Endothelial cell of umbilical vein (primary cell): ENCODE measurements around the gene ATP5MG. TPM values are rescaled to one million over a fixed set of nuclear protein-coding genes. Genes with fewer than 3 reads are reported as not detected.
A peak's percentile ranks its signal among the peaks of the same experiment; 100 is the strongest.

Experiments
- BruUV-seq: library from RNA; stranded (reverse); fragments of 400-500 nt; replicated peaks from 2 replicates; lab custom pipeline; 2021; lab: Mats Ljungman, UMichigan
- CTCF ChIA-PET: fragments of 300-600, 350-600 bp; sonication (Branson Sonifier 250); formaldehyde crosslinking; loops from one replicate; lab custom pipeline; 2021; ENCODE audit warnings: antibody characterized with exemption, inconsistent platforms; lab: Charles Lee
- POLR2A ChIA-PET: fragments of 300-600, 350-600 bp; sonication (Branson Sonifier 250); formaldehyde crosslinking; loops from one replicate; lab custom pipeline; 2021; ENCODE audit warnings: antibody characterized with exemption, inconsistent platforms; lab: Charles Lee
- DNase-seq: peaks from one replicate; pipeline ENCODE4 v3.0.0-alpha.2; 2011; ENCODE audit warnings: low read depth, low spot score
- FAIRE-seq: peaks from 2 replicates; lab custom pipeline; 2011; peaks lifted over from hg19 to GRCh38; lab: Jason Lieb, UNC
- H2AFZ ChIP-seq: 2 replicates; pipeline ENCODE4 v1.6.0; 2012; ENCODE audit warnings: low read depth, low read length, control low read depth, inconsistent platforms
- H3K27ac ChIP-seq: 2 replicates; pipeline ENCODE4 v1.5.1; 2011; ENCODE audit warnings: low read depth, mild to moderate bottlenecking, control low read depth, low read length, moderate library complexity; ENCODE audit not compliant: insufficient read depth
- H3K27me3 ChIP-seq, 2 experiments: 2 replicates each; pipeline versions ENCODE4 v1.6.0 to v1.6.1; 2011; ENCODE audit warnings: low read length in 2 of 2, mixed read lengths in 1 of 2; ENCODE audit not compliant: control insufficient read depth in 2 of 2, insufficient read depth in 2 of 2
- H3K36me3 ChIP-seq, 2 experiments: 2 replicates in 1 of 2; 3 replicates in 1 of 2; pipeline ENCODE4 v1.5.1; 2011; ENCODE audit warnings: low read length in 2 of 2, mild to moderate bottlenecking in 1 of 2, moderate library complexity in 1 of 2; ENCODE audit not compliant: control insufficient read depth in 2 of 2, insufficient read depth in 2 of 2; ENCODE audit errors: extremely low read depth in 1 of 2
- H3K4me1 ChIP-seq: 3 replicates; pipeline ENCODE4 v1.5.1; 2011; ENCODE audit warnings: mild to moderate bottlenecking, low read length; ENCODE audit not compliant: control insufficient read depth, insufficient read depth; ENCODE audit errors: extremely low read depth
- H3K4me2 ChIP-seq: 2 replicates; pipeline ENCODE4 v1.6.1; 2011; ENCODE audit warnings: low read length, control low read depth, mixed read lengths; ENCODE audit not compliant: insufficient read depth
- H3K4me3 ChIP-seq, 3 experiments: fragments of 200-600 bp in 1 of 3; sonication (generic), shearing (Covaris generic) in 1 of 3; replicated peaks in 1 of 3; 2 replicates each; pipeline ENCODE4 v1.5.1; 2011 to 2016; ENCODE audit warnings: control low read depth in 3 of 3, low read length in 3 of 3, mild to moderate bottlenecking in 2 of 3, inconsistent platforms in 1 of 3, low read depth in 1 of 3, moderate library complexity in 1 of 3; ENCODE audit not compliant: insufficient read depth in 1 of 3
- H3K79me2 ChIP-seq: 2 replicates; pipeline ENCODE4 v1.6.0; 2012; ENCODE audit warnings: low read length, inconsistent platforms; ENCODE audit not compliant: control insufficient read depth, insufficient read depth
- H3K9ac ChIP-seq: replicated peaks from 2 replicates; pipeline ENCODE3; 2011; ENCODE audit warnings: low read length, control low read depth; ENCODE audit not compliant: insufficient read depth; ENCODE audit errors: extremely low read depth
- H3K9me1 ChIP-seq: replicated peaks from 3 replicates; pipeline ENCODE4 v1.6.0; 2011; ENCODE audit warnings: mild to moderate bottlenecking, low read length; ENCODE audit not compliant: control insufficient read depth, insufficient read depth; ENCODE audit errors: extremely low read depth
- H3K9me3 ChIP-seq: replicated peaks from 2 replicates; pipeline ENCODE4 v1.5.1; 2012; ENCODE audit warnings: low read length, inconsistent platforms; ENCODE audit not compliant: control insufficient read depth, insufficient read depth
- H4K20me1 ChIP-seq: replicated peaks from 2 replicates; pipeline ENCODE3; 2011; ENCODE audit warnings: mild to moderate bottlenecking, low read length; ENCODE audit not compliant: control insufficient read depth, insufficient read depth; ENCODE audit errors: extremely low read depth
- EZH2 ChIP-seq: IDR thresholded peaks from 2 replicates; pipeline ENCODE4 v1.6.1; 2012; ENCODE audit warnings: borderline replicate concordance, low read depth, mild to moderate bottlenecking, moderate library complexity, low read length, inconsistent platforms; ENCODE audit not compliant: severe bottlenecking
- FOS ChIP-seq: IDR thresholded peaks from 2 replicates; pipeline ENCODE4 v1.6.1; 2011; ENCODE audit warnings: mild to moderate bottlenecking, low read length, moderate library complexity, borderline replicate concordance; ENCODE audit not compliant: insufficient read depth
- GATA2 ChIP-seq: IDR thresholded peaks from 2 replicates; pipeline ENCODE4 v1.7.0; 2011; ENCODE audit warnings: low read depth, mild to moderate bottlenecking, moderate library complexity, mixed read lengths, low read length; ENCODE audit not compliant: insufficient read length, insufficient read depth
- JUN ChIP-seq: IDR thresholded peaks from 2 replicates; pipeline ENCODE4 v1.6.1; 2011; ENCODE audit warnings: borderline replicate concordance, low read depth; ENCODE audit not compliant: insufficient read length, insufficient read depth
- MYC ChIP-seq: IDR thresholded peaks from one replicate; pipeline ENCODE4 v1.6.1; 2011; ENCODE audit warnings: mild to moderate bottlenecking, low read depth, low read length
- POLR2A ChIP-seq: IDR thresholded peaks from 2 replicates; pipeline ENCODE4 v1.6.1; 2012; ENCODE audit warnings: low read depth, mild to moderate bottlenecking, control low read depth, low read length
- POLR2AphosphoS5 ChIP-seq: IDR thresholded peaks from 2 replicates; pipeline ENCODE4 v1.6.1; 2012; ENCODE audit warnings: low read depth, mild to moderate bottlenecking, control low read depth, low read length, moderate library complexity; ENCODE audit not compliant: insufficient read depth
- dilution Hi-C: fragments of 300-500 bp; cut with MboI; formaldehyde crosslinking; loops from one replicate; pipeline ENCODE4 v1.15.0; 2019; ENCODE audit warnings: low sequenced_read_pairs; ENCODE audit not compliant: extremely low pct_ligation_motif_present
- intact Hi-C: fragments of 100-400 bp; cut with micrococcal nuclease; formaldehyde crosslinking; loops from one replicate; pipeline ENCODE4 v1.10.0; 2022
- polyA plus RNA-seq, 4 experiments: library from polyadenylated mRNA; depleted of rRNA in 3 of 4; stranded (reverse) in 3 of 4; unstranded in 1 of 4; fragments of >200 nt; gene quantifications; 2 replicates each; pipeline versions ENCODE4 v1.2.1 to v1.2.3, GENCODE V29; 2011 to 2012; ENCODE audit warnings: missing spikeins in 1 of 4
- total RNA-seq: library from RNA; stranded (reverse); gene quantifications from 2 replicates; pipeline ENCODE4 v1.2.3, GENCODE V29; 2021
- TF ChIP-seq, protein P1 (sequence below): IDR thresholded peaks from 2 replicates; pipeline ENCODE4 v1.6.1; 2011; ENCODE audit not compliant: insufficient read depth, insufficient read length
- TF ChIP-seq, protein P2 (sequence below), 2 donors: IDR thresholded peaks; 1 replicate in 1 of 2; 2 replicates in 1 of 2; pipeline ENCODE4 v1.5.1; 2011; ENCODE audit warnings: low read length in 2 of 2, mild to moderate bottlenecking in 2 of 2, moderate library complexity in 2 of 2, control low read depth in 1 of 2, inconsistent platforms in 1 of 2, low read depth in 1 of 2; ENCODE audit not compliant: insufficient read depth in 1 of 2; ENCODE audit errors: extremely low read depth in 1 of 2

Gene ATP5MG
- total and polyA plus RNA-seq, 2 donors (not counting 3 experiments of a cell fraction or from before 2014, with no cell fraction given): 211 to 439 TPM

DNA sequence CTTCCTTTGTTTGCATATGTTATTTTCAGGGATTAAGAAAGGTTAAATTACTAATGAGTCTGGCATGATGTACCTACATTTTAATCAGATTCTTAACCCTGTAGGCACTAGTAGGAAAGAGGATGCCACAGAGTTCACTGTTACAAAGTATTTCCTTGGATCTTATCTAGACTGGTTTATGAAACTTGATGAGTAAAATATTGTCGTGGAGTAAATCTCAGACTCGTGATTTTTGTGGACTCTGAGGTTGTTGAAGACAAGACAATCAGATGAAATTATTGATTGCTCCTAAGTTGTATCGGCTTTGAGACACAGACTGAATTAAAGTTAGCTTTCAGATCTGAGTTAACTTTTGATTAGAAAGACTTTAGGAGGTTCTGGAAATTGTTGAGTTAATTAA lies 40.9 kb downstream of the ATP5MG start:
- Histone ChIP-seq H3K4me2 (peak overlapping the region; percentile 25), H3K27me3 (no peaks in the 10 kb centered on the region), H4K20me1 (peaks cover 39% of the 10 kb centered on the region), H3K36me3 (no peaks in the 10 kb centered on the region), H3K9me1 (no peaks in the 10 kb centered on the region), H3K4me3 (no peak overlapping the region), H3K9me3 (no peaks in the 10 kb centered on the region), H3K9ac (no peak overlapping the region), H3K79me2 (peaks cover 97% of the 10 kb centered on the region), H3K27ac (no peak overlapping the region), H2AFZ (no peak overlapping the region), H3K4me1 (peaks cover 15% of the 10 kb centered on the region)
- FAIRE-seq (no peak), DNase-seq (no peak)
- dilution Hi-C loops: no loop called here
- TF ChIP-seq, protein P1, sequence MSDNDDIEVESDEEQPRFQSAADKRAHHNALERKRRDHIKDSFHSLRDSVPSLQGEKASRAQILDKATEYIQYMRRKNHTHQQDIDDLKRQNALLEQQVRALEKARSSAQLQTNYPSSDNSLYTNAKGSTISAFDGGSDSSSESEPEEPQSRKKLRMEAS: no peak
- TF ChIP-seq JUN (no peak), MYC (no peak), POLR2A (no peak), GATA2 (no peak), POLR2AphosphoS5 (no peak), EZH2 (no peak), FOS (no peak)
- TF ChIP-seq, protein P2, sequence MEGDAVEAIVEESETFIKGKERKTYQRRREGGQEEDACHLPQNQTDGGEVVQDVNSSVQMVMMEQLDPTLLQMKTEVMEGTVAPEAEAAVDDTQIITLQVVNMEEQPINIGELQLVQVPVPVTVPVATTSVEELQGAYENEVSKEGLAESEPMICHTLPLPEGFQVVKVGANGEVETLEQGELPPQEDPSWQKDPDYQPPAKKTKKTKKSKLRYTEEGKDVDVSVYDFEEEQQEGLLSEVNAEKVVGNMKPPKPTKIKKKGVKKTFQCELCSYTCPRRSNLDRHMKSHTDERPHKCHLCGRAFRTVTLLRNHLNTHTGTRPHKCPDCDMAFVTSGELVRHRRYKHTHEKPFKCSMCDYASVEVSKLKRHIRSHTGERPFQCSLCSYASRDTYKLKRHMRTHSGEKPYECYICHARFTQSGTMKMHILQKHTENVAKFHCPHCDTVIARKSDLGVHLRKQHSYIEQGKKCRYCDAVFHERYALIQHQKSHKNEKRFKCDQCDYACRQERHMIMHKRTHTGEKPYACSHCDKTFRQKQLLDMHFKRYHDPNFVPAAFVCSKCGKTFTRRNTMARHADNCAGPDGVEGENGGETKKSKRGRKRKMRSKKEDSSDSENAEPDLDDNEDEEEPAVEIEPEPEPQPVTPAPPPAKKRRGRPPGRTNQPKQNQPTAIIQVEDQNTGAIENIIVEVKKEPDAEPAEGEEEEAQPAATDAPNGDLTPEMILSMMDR (IDR thresholded peaks at IDR 0.05; ENCODE audit: extremely low read depth in 1 of 2, insufficient read depth in 1 of 2, low read depth in 1 of 2, low read length in 2 of 2): no peak
- ChIA-PET CTCF (interaction anchor here (1.2 kb wide), 1 partner anchor 11 kb away, joined by 4 read pairs; no protein-coding TSS in a partner anchor), POLR2A (no interaction called here)
- intact Hi-C loops: no loop called here
- BruUV-seq: no TSS peak
